Hepatic stellate cell (primary cell): ENCODE measurements around the gene AMY1C.
"Not testable (repeated sequence)": the region's sequence is repeated elsewhere in the genome, so short reads cannot be mapped to it uniquely, and the experiment has no call there.

ENCODE experiments used
- DNase-seq: peaks from one replicate; pipeline ENCODE4 v3.0.0; 2011; ENCODE audit warnings: low spot score

Gene AMY1C

DNA sequence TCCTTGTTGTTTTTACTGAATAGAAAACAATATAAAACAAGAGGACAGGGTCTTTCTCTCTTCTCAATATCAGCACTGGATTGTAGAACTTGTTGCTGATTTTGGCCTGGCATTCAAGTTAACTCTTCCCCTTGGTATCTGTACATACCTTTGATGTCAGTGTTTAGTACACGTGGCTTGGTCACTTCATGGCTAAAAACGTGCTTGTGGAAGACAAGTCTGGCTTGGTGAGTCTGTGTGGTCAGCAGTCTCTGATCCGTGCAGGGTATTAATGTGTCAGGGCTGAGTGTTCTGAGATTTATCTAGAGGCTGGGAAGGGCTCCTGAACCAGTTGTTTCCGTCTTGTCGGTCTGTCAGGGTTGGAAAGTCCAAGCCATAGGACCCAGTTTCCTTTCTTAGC lies at the start of gene AMY1C:
Gene AMY1C, plus strand, starts transcription at position 301 of the 400 bp plus-strand sequence. CDS start 572 bp downstream, outside the sequence.
- not testable (repeated sequence) for DNase-seq

DNA sequence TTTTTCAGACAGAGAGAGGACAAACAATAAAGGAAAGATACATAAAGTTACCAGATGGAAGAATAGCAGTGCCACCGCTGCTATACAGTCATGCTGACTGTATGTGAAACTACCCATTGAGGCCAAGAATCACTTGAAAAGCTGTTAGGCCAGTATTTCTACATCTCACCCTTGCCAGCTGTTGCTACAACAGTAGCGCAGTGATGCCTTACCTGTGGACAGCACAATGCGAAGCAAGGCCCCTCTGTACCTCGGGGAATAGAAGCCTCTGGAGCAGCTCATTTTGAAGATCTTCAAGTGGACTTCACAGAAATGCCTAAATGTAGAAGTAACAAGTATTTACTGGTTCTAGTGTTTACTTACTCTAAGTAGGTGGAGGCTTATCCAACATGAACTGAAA lies 49.0 kb upstream of the AMY1C start:
- not testable (repeated sequence) for DNase-seq

DNA sequence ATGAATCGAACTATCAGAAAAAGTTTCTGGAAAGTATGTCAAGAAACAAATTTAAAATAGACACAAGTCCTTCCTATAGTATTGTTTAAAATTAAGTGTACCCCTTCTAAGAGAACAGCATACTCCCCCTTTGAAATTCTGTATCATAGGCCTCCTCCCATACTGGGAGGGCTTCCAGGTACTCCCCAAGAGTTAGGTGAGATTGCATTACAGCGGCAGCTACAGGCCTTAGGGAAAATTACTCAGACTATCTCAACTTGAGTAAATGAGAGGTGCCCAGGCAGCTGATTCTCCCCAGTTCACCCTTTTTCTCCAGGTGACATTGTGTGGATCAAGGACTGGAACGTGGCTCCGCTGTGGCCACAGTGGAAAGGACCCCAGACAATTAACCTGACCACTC lies 48.4 kb upstream of the AMY1C start:
- not testable (repeated sequence) for DNase-seq

DNA sequence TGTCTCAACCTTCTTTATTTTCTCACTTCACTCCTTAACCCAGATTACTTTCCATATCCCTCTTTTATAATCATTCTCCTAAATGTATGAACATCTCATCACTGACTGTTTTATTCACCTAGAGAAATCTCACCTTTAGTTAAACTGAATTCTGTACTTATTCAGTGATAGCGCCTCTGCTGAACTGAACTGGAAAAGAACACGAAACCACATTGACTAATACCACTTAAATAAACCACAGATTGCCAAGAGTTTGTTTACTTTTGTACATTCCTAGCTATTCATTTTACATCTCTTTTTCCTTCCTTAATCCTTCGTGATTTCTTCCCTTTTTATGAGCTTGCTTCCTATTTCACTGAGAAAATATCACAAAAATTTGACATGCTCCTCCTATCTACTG lies 42.0 kb upstream of the AMY1C start:
- not testable (repeated sequence) for DNase-seq

DNA sequence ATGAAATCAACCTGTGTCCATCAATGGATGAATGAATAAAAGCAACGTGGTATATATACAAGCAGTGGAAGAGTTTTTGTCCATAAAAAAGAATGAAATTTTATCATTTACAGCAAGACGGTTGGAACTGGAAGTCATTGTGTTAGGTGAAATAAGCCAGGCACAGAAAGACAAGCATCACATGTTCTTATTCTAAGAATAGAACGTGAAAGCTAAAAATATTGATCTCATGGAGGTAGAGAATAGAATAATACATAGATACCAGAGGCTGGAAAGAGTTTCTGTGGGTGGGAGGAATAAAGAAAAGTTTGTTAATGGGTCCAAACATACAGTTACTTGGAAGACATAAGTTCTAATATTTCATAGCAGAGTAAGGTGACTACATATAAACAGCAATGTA lies 39.3 kb upstream of the AMY1C start:
- DNase-seq: not testable (repeated sequence)

DNA sequence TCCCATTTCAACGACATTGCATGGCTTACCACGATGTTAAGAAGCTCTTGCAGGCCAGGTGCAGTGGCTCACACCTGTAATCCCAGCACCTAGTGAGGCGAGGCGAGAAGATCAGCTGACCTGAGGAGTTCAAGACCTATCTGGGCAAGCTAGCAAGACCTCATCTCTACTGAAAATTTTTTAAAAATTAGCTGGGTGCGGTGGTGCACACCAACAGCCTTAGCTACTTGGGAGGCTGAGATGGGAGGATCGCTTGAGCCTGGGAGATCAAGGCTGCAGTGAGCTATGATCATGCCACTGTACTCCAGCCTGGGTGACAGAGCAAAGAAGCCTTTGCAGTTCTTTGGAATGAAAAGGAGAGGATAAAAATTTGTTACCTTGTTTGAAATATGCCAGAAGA lies 32.3 kb upstream of the AMY1C start:
- DNase-seq: not testable (repeated sequence)

- DNase-seq: not testable (repeated sequence)
These were observed 28.2 kb upstream of the AMY1C start for GRCh38 chr1:103721473-103721872.

DNA sequence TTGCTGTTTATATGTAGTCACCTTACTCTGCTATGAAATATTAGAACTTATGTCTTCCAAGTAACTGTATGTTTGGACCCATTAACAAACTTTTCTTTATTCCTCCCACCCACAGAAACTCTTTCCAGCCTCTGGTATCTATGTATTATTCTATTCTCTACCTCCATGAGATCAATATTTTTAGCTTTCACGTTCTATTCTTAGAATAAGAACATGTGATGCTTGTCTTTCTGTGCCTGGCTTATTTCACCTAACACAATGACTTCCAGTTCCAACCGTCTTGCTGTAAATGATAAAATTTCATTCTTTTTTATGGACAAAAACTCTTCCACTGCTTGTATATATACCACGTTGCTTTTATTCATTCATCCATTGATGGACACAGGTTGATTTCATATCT lies 14.4 kb upstream of the AMY1C start:
- DNase-seq: not testable (repeated sequence)

DNA sequence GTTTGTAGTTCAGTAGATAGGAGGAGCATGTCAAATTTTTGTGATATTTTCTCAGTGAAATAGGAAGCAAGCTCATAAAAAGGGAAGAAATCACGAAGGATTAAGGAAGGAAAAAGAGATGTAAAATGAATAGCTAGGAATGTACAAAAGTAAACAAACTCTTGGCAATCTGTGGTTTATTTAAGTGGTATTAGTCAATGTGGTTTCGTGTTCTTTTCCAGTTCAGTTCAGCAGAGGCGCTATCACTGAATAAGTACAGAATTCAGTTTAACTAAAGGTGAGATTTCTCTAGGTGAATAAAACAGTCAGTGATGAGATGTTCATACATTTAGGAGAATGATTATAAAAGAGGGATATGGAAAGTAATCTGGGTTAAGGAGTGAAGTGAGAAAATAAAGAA lies 11.7 kb upstream of the AMY1C start:
- DNase-seq: not testable (repeated sequence)

DNA sequence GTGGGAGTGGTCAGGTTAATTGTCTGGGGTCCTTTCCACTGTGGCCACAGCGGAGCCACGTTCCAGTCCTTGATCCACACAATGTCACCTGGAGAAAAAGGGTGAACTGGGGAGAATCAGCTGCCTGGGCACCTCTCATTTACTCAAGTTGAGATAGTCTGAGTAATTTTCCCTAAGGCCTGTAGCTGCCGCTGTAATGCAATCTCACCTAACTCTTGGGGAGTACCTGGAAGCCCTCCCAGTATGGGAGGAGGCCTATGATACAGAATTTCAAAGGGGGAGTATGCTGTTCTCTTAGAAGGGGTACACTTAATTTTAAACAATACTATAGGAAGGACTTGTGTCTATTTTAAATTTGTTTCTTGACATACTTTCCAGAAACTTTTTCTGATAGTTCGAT lies 5.2 kb upstream of the AMY1C start:
- DNase-seq: not testable (repeated sequence)

GRCh38 chr1:103745040-103745439 lies 4.7 kb upstream of the AMY1C start:
- DNase-seq: not testable (repeated sequence)

DNA sequence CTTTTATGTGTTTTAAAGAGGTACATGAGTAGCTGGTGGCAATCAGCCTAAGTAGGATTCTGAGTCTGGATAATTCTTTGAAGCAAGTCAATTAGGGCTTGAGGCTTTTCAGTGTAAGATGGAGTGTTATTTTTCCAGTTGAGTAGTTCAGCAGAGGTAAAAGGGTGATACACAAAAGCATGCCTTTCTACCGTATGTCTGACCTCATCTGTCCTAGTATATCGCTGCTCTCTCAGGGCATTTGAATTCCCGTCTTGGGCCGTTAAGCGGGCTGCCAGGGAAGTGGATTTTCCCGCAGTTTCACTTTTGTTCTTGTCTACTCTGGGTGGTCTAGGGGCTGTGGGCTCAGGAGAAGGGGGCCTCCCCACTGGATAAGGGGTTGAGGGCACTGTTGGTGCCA lies 1.4 kb upstream of the AMY1C start:
- DNase-seq: not testable (repeated sequence)

GRCh38 chr1:103761896-103762295 lies 12.2 kb downstream of the AMY1C start:
- DNase-seq: no peak

GRCh38 chr1:103779932-103780331 lies 30.2 kb downstream of the AMY1C start:
- no peak for DNase-seq

GRCh38 chr1:103783944-103784377 lies 34.3 kb downstream of the AMY1C start:
- no peak for DNase-seq

GRCh38 chr1:103788377-103788776 lies 38.7 kb downstream of the AMY1C start:
- DNase-seq: no peak

GRCh38 chr1:103790172-103790571 lies 40.5 kb downstream of the AMY1C start:
- no peak for DNase-seq
